HG03565 (cell line): ENCODE data around the gene NDUFB7.
A peak's percentile ranks its signal among the peaks of the same experiment; 100 is the strongest.
"Not testable (repeated sequence)": the region's sequence is repeated elsewhere in the genome, so short reads cannot be mapped to it uniquely, and the experiment has no call there.

Source experiments
- ATAC-seq: cut with Tn5 transposase; IDR thresholded peaks from one replicate; pipeline ENCODE4 v1.9.1; 2021; ENCODE audit warnings: mild to moderate bottlenecking, moderate library complexity; ENCODE audit not compliant: unreplicated experiment

The NDUFB7 gene

DNA sequence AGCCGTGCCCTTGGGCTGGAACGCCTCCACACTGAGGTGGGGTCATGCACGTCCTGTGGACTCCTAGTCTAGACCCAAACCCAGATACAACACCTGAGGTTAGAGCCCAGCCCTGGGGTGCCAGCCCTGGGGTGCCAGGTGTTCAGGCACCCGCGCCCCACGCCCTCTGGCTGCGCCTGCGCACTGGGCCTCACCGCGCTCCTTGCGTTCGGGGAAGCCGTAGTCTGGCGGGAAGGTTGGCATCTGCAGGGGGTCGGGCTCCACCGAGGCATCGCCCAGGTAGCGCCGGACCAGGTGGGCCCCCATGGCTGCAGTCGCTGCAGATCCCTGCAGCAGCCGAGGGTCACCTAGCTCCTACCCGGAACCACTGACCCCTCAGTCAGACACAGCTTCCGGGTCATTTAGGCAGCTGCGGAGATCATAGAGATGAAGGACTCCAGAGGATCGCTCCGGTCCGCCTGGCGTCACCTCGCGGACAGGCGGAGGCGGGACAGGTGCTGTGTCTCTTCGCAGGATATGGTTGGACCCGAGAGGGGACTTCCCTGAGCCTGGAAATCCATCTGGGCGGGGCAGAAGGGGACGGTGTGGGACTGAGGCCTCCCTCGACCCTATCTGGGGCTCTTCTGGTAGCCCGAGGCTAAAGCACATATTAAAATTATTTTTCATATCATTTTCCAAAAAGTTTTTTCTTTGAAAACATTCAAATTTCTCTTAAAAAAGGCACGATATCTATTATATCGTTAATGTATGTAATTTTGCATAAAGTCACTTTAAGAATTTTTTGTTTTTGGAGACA is at the start of gene NDUFB7:
NDUFB7 (minus strand) TSS at position 372 of the 796 bp plus-strand sequence; CDS start at position 306, 66 bp downstream.
- peak; percentile 85 for ATAC-seq

DNA sequence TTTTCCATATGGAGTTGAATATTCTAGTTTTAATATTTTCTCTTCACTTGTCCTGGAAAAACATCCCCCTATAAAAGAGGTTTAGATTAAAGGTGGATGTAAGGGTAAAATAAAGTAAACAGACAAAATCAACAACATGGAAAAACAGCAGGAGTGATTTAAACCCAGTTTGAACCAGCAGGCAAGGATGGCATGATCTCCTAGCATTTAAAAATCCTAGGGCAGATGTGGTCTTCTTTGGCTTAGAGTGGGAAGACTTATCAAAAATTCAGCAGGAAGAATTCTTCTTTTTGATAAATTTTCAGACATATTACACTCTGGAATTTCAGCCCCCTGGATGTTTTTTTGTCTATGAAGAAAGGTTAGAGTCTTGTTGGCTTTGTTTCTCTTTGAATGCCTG is 47.5 kb upstream of the NDUFB7 start:
- ATAC-seq: no peak

DNA sequence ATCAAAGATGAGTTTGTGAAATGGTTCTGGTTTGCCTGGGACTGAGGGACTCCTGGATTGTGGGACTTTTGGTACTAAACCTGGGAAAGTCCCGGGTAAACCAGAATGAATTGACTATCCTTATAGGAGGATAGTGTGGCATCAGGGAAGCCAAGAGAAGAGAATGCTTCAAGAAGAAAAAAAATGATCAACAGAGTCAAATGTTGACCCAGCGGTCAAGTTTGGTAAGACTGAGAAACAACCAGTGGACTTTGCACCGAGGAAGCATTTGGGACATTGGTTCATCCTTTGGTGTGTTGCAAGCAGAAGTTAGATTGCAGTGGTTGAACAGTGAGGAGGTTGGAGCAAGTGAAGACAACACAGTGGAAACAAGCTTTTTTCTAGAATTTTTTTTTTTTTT is 44.5 kb upstream of the NDUFB7 start:
- no peak for ATAC-seq

DNA sequence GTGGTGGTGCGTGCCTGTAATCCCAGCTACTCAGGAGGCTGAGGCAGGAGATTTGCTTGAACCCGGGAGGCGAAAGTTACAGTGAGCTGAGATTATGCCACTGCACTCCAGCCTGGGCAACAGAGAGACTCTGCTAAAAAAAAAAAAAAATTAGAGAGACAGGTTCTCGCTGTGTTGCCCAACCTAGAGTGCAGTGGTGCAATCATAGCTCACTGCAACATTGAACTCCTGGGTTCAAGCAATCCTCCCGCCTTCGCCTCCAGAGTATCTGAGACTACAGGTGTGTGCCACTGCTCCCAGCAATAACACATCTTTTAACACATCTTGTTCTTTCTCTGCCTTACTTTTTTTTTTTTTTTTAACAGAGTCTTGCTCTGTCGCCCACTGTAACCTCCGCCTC is 43.8 kb upstream of the NDUFB7 start:
- ATAC-seq: no peak

DNA sequence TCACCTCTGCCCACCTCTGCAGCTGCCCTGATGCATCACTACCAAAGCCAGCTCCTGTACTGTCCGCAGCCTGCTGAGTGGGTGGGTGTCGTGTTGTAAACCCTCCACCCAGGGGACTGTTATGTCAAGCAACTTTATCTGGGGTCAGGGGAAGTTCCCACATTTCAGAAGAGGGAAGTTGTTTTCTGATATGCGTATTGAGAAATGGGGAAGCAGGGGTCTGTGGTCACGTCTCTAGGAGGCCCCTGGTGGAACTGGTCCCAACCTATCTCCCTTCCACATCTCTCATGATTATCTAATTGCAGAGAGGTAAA is 42.2 kb upstream of the NDUFB7 start:
- ATAC-seq: peak; percentile 37

DNA sequence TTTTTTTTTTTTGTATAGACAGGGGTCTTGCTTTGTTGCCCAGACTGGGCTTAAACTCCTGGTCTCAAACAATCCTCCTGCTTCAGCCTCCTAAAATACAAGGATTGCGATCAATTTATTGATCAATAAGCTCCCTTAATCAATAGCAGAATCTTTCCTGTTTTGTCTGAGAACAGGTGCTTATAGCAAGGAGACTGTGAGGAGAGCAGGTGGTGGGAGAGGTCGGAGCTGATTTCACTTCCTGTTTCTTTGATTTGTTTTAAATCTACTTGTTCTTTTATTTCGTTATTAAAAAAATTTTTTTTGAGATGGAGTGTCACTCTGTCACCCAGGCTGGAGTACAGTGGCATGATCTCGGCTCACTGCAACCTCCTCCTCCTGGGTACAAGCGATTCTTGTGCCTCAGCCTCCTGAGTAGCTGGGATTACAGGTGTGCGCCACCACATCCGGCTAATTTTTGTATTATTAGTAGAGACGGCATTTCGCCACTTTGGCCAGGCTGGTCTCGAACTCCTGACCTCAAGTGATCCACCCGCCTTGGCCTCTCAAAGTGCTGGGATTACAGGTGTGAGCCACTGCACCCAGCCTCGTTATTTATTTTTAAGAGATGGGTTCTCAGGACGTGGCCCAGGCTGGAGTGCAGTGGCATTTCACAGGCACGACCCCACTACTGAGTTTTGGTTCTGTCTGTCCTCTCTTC is 41.7 kb upstream of the NDUFB7 start:
- not testable (repeated sequence) for ATAC-seq

DNA sequence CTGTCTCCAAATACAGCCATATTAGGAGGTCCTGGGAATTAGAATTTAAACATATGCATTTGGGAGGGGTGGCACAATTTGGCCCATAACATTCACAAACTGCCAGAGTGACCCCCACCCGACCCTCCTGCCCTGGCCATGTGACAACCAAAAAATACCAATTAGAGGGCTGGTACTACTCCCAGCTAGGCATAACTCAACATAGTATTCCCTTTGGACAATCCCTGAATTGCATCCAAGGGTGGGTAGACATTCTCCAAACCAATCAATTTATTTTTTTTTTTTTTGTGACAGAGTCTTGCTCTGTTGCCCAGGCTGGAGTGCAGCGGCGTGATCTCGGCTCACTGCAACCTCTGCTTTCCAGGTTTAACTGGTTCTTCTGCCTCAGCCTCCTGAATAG is 40.8 kb upstream of the NDUFB7 start:
- no peak for ATAC-seq

DNA sequence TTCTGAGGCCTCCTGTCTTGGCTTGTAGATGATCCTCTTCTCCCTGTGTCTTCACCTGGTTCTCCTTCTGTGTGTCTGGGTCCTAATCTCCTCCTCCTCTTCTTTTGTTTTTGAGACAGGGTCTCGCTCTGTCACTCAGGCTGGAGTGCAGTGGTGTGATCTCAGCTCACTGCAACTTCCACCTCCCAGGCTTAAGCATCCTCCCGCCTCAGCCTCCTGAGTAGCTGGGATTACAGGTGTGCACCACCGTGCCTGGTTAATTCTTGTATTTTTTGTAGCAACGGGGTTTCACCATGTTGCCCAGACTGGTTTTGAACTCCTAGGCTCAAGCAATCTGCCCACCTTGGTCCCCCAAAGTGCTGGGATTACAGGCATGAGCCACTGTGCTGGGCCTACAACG is 40.4 kb upstream of the NDUFB7 start:
- ATAC-seq: not testable (repeated sequence)

DNA sequence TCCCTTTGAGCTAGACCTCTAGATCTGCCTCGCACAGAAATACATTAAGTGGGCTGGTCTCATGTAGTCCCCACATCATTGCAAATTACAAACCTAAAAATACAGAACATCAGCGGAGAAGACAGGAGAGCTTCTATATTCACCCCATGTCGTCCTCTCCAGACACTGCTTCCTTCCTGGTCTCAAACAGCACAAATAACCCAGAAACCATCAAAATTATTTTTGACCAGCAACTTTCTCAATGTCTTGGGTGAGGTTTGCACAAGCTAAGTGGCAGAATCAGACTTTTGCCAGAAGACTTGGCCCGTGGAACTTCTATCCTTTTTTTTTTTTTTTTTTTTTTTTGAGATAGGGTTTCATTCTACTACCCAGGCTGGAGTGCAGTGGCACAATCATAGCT is 39.2 kb upstream of the NDUFB7 start:
- no peak for ATAC-seq

DNA sequence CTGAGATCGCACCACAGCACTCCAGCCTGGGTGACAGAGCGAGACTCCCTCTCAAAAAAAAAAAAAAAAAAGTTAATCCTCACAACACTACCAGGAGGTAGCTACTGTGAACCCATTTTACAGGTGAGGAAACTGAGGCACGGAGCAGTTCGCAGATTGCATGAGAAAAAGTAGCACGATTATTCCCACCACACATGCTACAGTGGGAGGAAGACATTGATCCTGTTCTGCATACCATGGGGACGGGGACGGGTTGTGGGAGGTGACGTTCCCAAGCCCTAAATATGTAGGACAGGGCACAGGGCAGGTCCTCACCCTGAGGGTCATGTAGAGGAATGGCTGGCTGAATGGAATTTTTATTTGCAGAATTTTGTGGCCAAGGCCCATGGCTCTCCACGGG is 34.8 kb upstream of the NDUFB7 start:
- ATAC-seq: no peak

DNA sequence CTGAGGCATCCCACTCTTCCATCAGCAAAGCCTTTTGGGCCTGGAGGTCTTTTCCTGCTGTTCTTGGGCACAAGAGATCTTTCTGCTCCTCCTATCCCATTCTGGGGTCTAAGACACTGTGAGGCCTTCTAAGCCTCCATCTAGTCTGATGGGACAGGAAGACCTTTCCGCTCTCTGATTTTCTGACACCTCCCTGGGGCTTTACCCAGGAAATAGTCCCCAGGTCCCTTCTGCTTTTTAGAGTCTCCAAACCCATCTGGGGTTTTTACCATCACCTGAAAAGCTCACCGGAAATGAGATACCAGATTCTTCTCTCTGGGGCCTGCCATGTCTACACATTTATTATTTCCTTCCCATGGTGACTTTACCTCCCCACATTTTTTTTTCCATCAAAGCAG is 32.1 kb upstream of the NDUFB7 start:
- ATAC-seq: peak; percentile 79

DNA sequence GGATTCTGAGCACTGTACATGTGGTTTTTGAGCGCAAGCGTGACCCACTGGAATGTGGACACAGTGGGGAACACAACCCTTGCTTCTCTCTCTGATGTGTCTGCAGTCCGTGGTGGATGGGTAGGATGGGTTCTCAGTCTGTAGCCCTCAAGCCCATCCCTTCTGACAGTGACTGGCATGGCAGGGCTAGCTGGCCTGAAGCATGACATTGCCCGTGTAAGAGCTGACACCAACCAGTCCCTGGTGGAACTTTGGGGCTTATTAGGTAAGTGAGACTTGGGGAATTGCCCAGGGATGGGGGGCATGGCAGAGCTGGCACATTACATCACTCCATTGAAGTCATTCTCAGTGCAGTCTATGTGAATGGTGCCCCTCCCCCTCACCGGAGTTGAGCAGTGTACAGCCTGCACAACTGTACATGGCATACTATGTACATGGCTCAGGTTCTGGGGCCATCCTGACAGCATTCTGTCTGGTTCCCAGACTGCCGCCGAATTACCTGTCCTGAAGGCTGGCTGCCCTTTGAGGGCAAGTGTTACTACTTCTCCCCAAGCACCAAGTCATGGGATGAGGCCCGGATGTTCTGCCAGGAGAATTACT is 27.8 kb upstream of the NDUFB7 start:
- no peak for ATAC-seq

DNA sequence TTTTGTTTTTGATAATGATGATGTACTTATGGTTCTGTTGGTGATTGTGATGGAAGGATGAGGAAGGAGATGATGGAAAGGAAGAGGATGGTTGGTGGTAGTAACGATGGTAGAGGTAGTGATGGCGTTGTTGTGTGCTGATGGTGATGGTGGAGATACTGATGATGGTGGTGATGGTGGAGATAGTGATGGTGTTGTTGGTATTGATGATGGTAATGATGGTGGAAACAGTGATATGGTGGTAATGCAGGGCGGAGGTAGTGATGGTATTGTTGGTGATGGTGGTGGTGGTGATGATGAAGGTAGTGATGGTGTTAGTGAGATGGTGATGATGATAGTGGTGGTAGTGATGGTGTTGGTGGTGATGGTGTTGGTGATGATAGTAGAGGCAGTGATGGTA is 23.7 kb upstream of the NDUFB7 start:
- ATAC-seq: no peak

DNA sequence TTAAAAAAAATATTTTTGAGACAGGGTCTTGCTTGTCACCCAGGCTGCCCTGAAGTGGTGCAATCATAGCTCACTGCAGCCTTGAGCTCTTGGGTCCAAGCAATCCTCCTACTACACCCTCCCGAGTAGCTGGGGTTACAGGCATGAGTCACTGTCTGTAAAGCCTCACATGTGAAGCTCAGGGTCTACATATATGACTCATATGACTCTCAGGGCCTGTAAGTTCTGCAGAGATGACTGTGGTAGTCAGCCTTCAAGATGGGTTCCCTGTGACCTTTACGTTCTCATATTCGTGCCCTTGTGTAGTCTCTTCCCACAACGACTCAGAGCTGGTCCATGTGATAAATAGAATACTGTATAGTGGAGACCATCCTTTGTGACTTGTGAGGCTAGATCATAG is 17.6 kb upstream of the NDUFB7 start:
- ATAC-seq: not testable (repeated sequence)

DNA sequence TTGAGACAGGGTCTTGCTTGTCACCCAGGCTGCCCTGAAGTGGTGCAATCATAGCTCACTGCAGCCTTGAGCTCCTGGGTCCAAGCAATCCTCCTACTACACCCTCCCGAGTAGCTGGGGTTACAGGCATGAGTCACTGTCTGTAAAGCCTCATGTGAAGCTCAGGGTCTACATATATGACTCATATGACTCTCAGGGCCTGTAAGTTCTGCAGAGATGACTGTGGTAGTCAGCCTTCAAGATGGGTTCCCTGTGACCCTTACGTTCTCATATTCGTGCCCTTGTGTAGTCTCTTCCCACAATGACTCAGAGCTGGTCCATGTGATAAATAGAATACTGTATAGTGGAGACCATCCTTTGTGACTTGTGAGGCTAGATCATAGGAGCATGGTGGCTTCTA is 13.3 kb upstream of the NDUFB7 start:
- ATAC-seq: peak; percentile 68

DNA sequence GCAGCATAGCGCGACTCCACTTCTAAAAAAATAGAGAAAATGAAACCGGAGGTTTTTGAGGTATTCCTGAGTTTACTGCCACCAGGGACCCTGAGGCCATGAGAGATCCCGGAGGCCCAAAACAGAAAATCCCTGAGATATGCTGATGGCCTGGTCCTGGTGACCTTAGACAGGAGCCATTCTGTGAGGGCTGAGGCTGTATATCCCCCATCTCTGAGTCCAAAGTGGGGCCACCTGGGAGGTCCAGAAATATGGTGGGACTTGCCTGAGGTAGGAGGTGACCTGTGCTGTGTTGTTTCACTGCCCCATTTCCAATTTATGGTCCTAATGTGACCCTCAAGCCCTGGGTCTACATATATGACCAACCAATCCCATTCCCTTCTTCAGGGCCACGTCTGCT is 12.5 kb upstream of the NDUFB7 start:
- ATAC-seq: not testable (repeated sequence)

DNA sequence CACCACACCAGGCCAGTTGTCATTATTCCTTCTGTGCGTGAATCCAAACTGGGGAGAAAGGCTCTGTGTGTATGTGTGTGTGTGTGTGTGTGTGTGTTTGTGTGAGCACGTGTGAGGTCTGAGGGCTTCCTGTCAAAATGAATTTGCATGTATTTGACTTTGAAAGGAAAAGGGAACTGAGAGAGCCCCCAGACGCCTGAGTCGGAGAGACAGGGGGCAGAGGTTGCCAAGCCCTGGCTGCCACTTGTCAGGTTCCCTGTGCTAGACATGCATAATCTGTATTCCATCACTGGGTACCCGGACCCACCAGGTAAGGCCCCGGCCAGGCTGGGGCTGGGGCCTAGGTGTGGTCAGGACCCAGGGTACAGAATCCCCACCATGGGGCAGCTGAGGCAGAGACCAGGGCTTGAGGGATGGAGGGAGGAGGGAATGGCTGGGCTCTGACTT is 11.1 kb upstream of the NDUFB7 start, which contains the start of gene CLEC17A:
CLEC17A (plus strand) TSS at position 191 of the 447 bp plus-strand sequence; CDS start at position 268, 77 bp downstream.
- ATAC-seq: no peak

DNA sequence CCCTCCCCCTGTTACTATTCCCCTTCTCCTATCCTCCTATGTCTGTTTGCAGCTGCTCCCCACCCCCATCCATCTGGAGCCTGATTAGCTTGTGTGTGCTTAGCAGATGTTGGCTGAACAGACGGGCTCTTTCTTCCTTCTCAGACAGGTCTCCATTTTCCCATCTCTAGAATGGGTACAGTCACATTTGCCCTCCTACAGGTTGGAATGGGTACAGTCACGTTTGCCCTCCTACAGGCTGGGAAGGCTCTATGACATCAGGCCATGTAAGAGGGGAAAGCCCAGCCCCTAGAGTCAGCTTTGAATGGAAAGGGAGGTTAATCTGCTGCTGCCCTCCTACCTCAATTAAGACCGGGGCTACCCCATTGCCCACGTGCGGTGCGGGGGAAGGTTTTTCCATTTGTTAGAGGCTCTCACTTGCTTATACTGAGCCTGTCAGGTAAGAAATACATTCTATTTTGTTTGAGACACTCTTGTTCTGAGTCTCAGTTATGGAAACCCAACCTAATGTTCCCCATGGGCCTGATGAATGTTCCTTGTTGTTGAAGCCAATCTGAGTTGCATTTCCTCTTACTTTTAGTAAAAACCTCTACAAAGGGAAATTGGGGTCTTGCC is 8.9 kb upstream of the NDUFB7 start:
- no peak for ATAC-seq

DNA sequence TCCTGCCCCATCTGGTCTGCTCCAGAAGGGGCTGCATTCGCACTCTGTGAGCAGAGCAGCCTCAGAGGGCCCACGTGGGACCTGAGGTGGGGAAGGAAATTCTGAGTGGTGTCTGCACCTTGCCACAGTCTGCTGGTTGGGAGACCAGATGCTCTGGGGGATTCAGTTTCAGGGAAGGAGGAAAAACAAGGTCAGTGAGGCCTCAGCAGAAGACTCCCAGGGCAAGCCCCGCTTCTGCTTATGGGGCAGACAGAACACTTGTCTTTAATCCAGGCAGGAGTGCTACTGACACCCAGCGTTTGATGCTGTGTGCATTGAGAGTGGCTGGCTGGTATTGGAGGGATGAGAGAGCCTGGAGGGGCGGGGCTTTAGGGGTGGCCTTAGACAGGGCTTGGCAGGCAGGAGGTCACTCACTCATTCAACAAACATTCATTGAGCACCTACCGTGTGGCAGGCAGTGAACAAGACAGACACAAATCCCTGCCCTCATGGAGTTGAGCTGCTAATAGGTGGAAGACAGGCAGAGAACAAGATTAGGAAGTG is 6.1 kb upstream of the NDUFB7 start:
- no peak for ATAC-seq

DNA sequence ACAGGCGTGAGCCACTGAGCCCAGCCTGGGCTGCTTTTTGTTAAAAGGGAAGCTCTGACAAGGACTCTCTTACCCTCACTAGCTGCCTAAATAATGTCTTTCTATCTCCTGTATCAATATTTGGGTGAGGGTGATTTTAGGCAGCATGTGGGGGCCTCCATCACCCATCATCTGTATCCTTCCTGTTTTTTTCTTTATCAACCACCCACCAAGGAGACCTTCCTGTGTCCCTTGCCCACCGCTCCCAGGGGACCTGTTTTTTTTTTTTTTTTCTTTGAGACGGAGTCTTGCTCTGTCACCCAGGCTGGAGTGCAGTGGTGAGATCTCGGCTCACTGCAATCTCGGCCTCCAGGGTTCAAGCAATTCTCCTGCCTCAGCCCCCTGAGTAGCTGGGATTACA is 5.4 kb upstream of the NDUFB7 start:
- no peak for ATAC-seq

DNA sequence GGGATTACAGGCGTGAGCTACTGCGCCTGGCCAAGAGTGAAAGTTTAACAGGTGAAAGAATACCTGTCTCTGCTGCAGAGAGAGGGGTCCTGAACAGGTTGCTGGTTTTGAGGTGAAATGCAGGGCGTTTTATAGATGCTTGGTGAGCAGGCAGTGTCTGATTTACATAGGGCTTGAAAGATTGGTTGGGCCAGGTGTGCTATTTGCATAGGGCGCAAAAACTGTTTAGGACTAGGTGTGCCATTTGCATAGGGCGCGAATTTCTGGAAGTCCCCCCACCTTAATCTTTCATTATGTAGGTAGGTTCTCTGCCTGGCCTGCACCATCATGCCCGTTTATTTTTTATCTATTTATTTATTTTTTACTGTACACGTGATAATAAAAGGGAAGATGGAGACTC is 4.5 kb upstream of the NDUFB7 start:
- ATAC-seq: no peak
